Esophagus mucosa (tissue), 1 donor: Measurements from ENCODE around the gene TLR10. TPM values are rescaled to one million over a fixed set of nuclear protein-coding genes. Genes with fewer than 3 reads are reported as not detected.
"Not testable (repeated sequence)": the region's sequence is repeated elsewhere in the genome, so short reads cannot be mapped to it uniquely, and the experiment has no call there.

ENCODE experiments used
- ATAC-seq: fragments of 200-7000 bp; cut with Tn5 transposase; one replicate; pipeline ENCODE4 v1.9.1; 2020
- total RNA-seq: library from RNA; stranded (reverse); gene quantifications from one replicate; pipeline ENCODE4 v1.2.4, GENCODE V29; 2023
- donor health status: DM: yes; HTN: yes; CAD: no.

The TLR10 gene
- total RNA-seq, 1 donor from 2014 or later: 0.40 TPM

- ATAC-seq: not testable (repeated sequence)
These were observed 15.8 kb downstream of the TLR10 start for GRCh38 chr4:38766940-38767339.

GRCh38 chr4:38765382-38765781 lies 17.4 kb downstream of the TLR10 start:
- no peak for ATAC-seq

- no peak for ATAC-seq
These were observed 18.5 kb downstream of the TLR10 start for GRCh38 chr4:38764277-38764676.

GRCh38 chr4:38762560-38762959 lies 20.2 kb downstream of the TLR10 start:
- no peak for ATAC-seq

GRCh38 chr4:38759790-38760122 lies 23.0 kb downstream of the TLR10 start:
- no peak for ATAC-seq

GRCh38 chr4:38759113-38759789 lies 23.5 kb downstream of the TLR10 start:
- ATAC-seq: peak; percentile 40

GRCh38 chr4:38757945-38758600 lies 24.7 kb downstream of the TLR10 start:
- no peak for ATAC-seq

- peak; percentile 80 for ATAC-seq
These were observed 29.6 kb downstream of the TLR10 start for GRCh38 chr4:38752941-38753806.

GRCh38 chr4:38752372-38752940 lies 30.3 kb downstream of the TLR10 start:
- ATAC-seq: peak; percentile 38

- no peak for ATAC-seq
These were observed 31.3 kb downstream of the TLR10 start for GRCh38 chr4:38751341-38752010.

GRCh38 chr4:38749336-38749735 lies 33.5 kb downstream of the TLR10 start:
- no peak for ATAC-seq

GRCh38 chr4:38747629-38748028 lies 35.2 kb downstream of the TLR10 start:
- no peak for ATAC-seq

- ATAC-seq: no peak
These were observed 36.9 kb downstream of the TLR10 start for GRCh38 chr4:38745881-38746280.

- ATAC-seq: no peak
These were observed 38.9 kb downstream of the TLR10 start for GRCh38 chr4:38743866-38744265.

GRCh38 chr4:38740303-38740702 lies 42.5 kb downstream of the TLR10 start:
- peak; percentile 41 for ATAC-seq

GRCh38 chr4:38738940-38739803 lies 43.6 kb downstream of the TLR10 start:
- ATAC-seq: no peak

- ATAC-seq: no peak
These were observed 46.9 kb downstream of the TLR10 start for GRCh38 chr4:38735870-38736269.

GRCh38 chr4:38734911-38735310 lies 47.9 kb downstream of the TLR10 start:
- ATAC-seq: no peak

- no peak for ATAC-seq
These were observed 48.3 kb downstream of the TLR10 start for GRCh38 chr4:38734446-38734845.

- ATAC-seq: no peak
These were observed 49.1 kb downstream of the TLR10 start for GRCh38 chr4:38733663-38734062.

GRCh38 chr4:38730830-38731646 lies 51.8 kb downstream of the TLR10 start:
- peak; percentile 57 for ATAC-seq
